H1 (cell line): ENCODE data around the gene ERC1. TPM values are rescaled to one million over a fixed set of nuclear protein-coding genes. Genes with fewer than 3 reads are reported as not detected.

Source experiments
- CTCF ChIA-PET: fragments of 300-600 bp; sonication (Branson Sonifier 250); formaldehyde crosslinking; loops from one replicate; lab custom pipeline; 2021; ENCODE audit not compliant: partially characterized antibody; lab: Charles Lee
- POLR2A ChIA-PET: fragments of 300-600 bp; sonication (Branson Sonifier 250); formaldehyde crosslinking; loops from one replicate; lab custom pipeline; 2021; ENCODE audit warnings: inconsistent platforms; ENCODE audit not compliant: partially characterized antibody; lab: Charles Lee
- DNase-seq, 2 experiments: peaks; one replicate each; pipeline versions ENCODE4 v3.0.0 to v3.0.0-alpha.2; 2010 to 2022; ENCODE audit warnings: low spot score in 2 of 2, low read depth in 1 of 2, mixed read lengths in 1 of 2
- FAIRE-seq: peaks from 2 replicates; lab custom pipeline; 2011; peaks lifted over from hg19 to GRCh38; lab: Jason Lieb, UNC
- H2AFZ ChIP-seq: 2 replicates; pipeline ENCODE4 v1.8.1; 2012; ENCODE audit warnings: low read length, inconsistent platforms
- H2AK5ac ChIP-seq: 2 replicates; pipeline ENCODE4 v1.6.1; 2013; ENCODE audit warnings: low read depth, low read length
- H2BK120ac ChIP-seq: replicated peaks from 2 replicates; pipeline ENCODE3; 2013; ENCODE audit warnings: low read depth, low read length, inconsistent platforms
- H2BK12ac ChIP-seq: 2 replicates; pipeline ENCODE4 v1.6.1; 2013; ENCODE audit warnings: low read depth, low read length
- H2BK15ac ChIP-seq: 2 replicates; pipeline ENCODE4 v1.6.1; 2013; ENCODE audit warnings: low read length
- H2BK20ac ChIP-seq: 2 replicates; pipeline ENCODE4 v1.6.1; 2013; ENCODE audit warnings: low read length
- H2BK5ac ChIP-seq: 2 replicates; pipeline ENCODE4 v1.6.1; 2013; ENCODE audit warnings: low read depth, low read length
- H3K14ac ChIP-seq: 2 replicates; pipeline ENCODE4 v1.6.1; 2013; ENCODE audit warnings: inconsistent platforms; ENCODE audit not compliant: insufficient read length
- H3K18ac ChIP-seq: 2 replicates; pipeline ENCODE4 v1.6.1; 2013; ENCODE audit warnings: low read length; ENCODE audit errors: extremely low read depth
- H3K23ac ChIP-seq: 2 replicates; pipeline ENCODE4 v1.6.1; 2013; ENCODE audit warnings: inconsistent platforms; ENCODE audit not compliant: insufficient read length
- H3K23me2 ChIP-seq: 2 replicates; pipeline ENCODE4 v1.6.1; 2013; ENCODE audit warnings: low read depth, low read length
- H3K27ac ChIP-seq: 2 replicates; pipeline ENCODE4 v1.6.1; 2011; ENCODE audit warnings: low read depth, low read length, inconsistent platforms
- H3K27me3 ChIP-seq, 4 experiments: replicated peaks in 1 of 4; 1 replicate in 1 of 4; 2 replicates in 3 of 4; pipeline versions ENCODE4 v1.6.1 to v1.8.1; 2011 to 2013; ENCODE audit warnings: low read length in 3 of 4, mild to moderate bottlenecking in 3 of 4, inconsistent platforms in 2 of 4, mixed read lengths in 2 of 4, moderate library complexity in 1 of 4; ENCODE audit not compliant: control insufficient read depth in 3 of 4, insufficient read depth in 3 of 4; ENCODE audit errors: extremely low read depth in 1 of 4
- H3K36me3 ChIP-seq, 4 experiments: 2 replicates each; pipeline versions ENCODE4 v1.6.1 to v1.8.1; 2011 to 2013; ENCODE audit warnings: mild to moderate bottlenecking in 4 of 4, low read length in 3 of 4, moderate library complexity in 2 of 4, control low read depth in 1 of 4, inconsistent platforms in 1 of 4; ENCODE audit not compliant: insufficient read depth in 4 of 4, control insufficient read depth in 2 of 4
- H3K4ac ChIP-seq: replicated peaks from 2 replicates; pipeline ENCODE3; 2013; ENCODE audit warnings: low read length, low read depth, mixed read lengths, inconsistent platforms; ENCODE audit not compliant: insufficient read length
- H3K4me1 ChIP-seq, 4 experiments: replicated peaks in 1 of 4; 1 replicate in 1 of 4; 2 replicates in 3 of 4; pipeline versions ENCODE4 v1.6.1 to v1.8.1; 2011 to 2013; ENCODE audit warnings: low read length in 3 of 4, inconsistent platforms in 2 of 4, mixed read lengths in 1 of 4; ENCODE audit not compliant: insufficient read depth in 4 of 4, control insufficient read depth in 3 of 4
- H3K4me2 ChIP-seq, 2 experiments: 2 replicates each; pipeline versions ENCODE4 v1.6.1 to v1.8.1; 2011 to 2013; ENCODE audit warnings: low read depth in 2 of 2, low read length in 2 of 2, control low read depth in 1 of 2, inconsistent platforms in 1 of 2, mild to moderate bottlenecking in 1 of 2; ENCODE audit not compliant: insufficient read depth in 1 of 2
- H3K4me3 ChIP-seq, 4 experiments: fragments of 200-600, 300-600 bp in 1 of 4; sonication (generic), shearing (Covaris generic), sonication (Bioruptor Twin) in 1 of 4; 2 replicates each; pipeline versions ENCODE4 v1.5.1 to v1.8.1; 2011 to 2016; ENCODE audit warnings: low read length in 4 of 4, low read depth in 3 of 4, control low read depth in 2 of 4, inconsistent platforms in 2 of 4, mild to moderate bottlenecking in 2 of 4, mixed read lengths in 1 of 4, moderate library complexity in 1 of 4; ENCODE audit not compliant: insufficient read depth in 2 of 4; ENCODE audit errors: extremely low read depth in 1 of 4
- H3K56ac ChIP-seq: replicated peaks from 2 replicates; pipeline ENCODE3; 2013; ENCODE audit warnings: low read depth, mild to moderate bottlenecking, mixed read lengths, low read length, inconsistent platforms; ENCODE audit not compliant: insufficient read length
- H3K79me1 ChIP-seq: 2 replicates; pipeline ENCODE4 v1.6.1; 2013; ENCODE audit warnings: low read depth, low read length, control low read depth
- H3K79me2 ChIP-seq, 2 experiments: 2 replicates each; pipeline versions ENCODE4 v1.6.1 to v1.8.1; 2012 to 2013; ENCODE audit warnings: low read length in 2 of 2, mild to moderate bottlenecking in 2 of 2, inconsistent platforms in 1 of 2; ENCODE audit not compliant: insufficient read depth in 2 of 2, control insufficient read depth in 1 of 2
- H3K9ac ChIP-seq, 4 experiments: replicated peaks in 1 of 4; 1 replicate in 1 of 4; 2 replicates in 3 of 4; pipeline versions ENCODE4 v1.6.1 to v1.8.1; 2011 to 2013; ENCODE audit warnings: low read depth in 3 of 4, low read length in 3 of 4, control low read depth in 2 of 4, mild to moderate bottlenecking in 2 of 4, moderate library complexity in 2 of 4, inconsistent platforms in 1 of 4; ENCODE audit errors: extremely low read depth in 1 of 4
- H3K9me3 ChIP-seq, 2 experiments: 2 replicates each; pipeline versions ENCODE4 v1.6.1 to v1.8.1; 2012 to 2013; ENCODE audit warnings: mild to moderate bottlenecking in 2 of 2, moderate library complexity in 2 of 2, control low read depth in 1 of 2, inconsistent platforms in 1 of 2, low read depth in 1 of 2, low read length in 1 of 2, mixed read lengths in 1 of 2; ENCODE audit not compliant: insufficient read depth in 2 of 2
- H4K20me1 ChIP-seq, 2 experiments: replicated peaks in 1 of 2; 2 replicates each; pipeline versions ENCODE3 to v1.8.1; 2011 to 2013; ENCODE audit warnings: inconsistent platforms in 2 of 2, low read length in 2 of 2, mild to moderate bottlenecking in 1 of 2; ENCODE audit not compliant: insufficient read depth in 2 of 2, control insufficient read depth in 1 of 2
- H4K5ac ChIP-seq: 2 replicates; pipeline ENCODE4 v1.6.1; 2013; ENCODE audit warnings: low read length, low read depth, mixed read lengths, inconsistent platforms; ENCODE audit not compliant: insufficient read length
- H4K8ac ChIP-seq: 2 replicates; pipeline ENCODE4 v1.8.0; 2013; ENCODE audit warnings: mild to moderate bottlenecking, moderate library complexity, low read length, inconsistent platforms; ENCODE audit not compliant: insufficient read depth; ENCODE audit errors: extremely low read depth
- H4K91ac ChIP-seq: replicated peaks from 2 replicates; pipeline ENCODE3; 2013; ENCODE audit warnings: low read length, mixed read lengths, inconsistent platforms; ENCODE audit not compliant: insufficient read length
- CHD1 ChIP-seq: IDR thresholded peaks from 2 replicates; pipeline ENCODE4 v1.6.1; 2012; ENCODE audit warnings: low read depth, low read length, improper control_type of control experiment
- RXRA ChIP-seq: IDR thresholded peaks from 2 replicates; pipeline ENCODE4 v1.6.1; 2011; ENCODE audit warnings: low read depth, mild to moderate bottlenecking, low read length, moderate library complexity; ENCODE audit not compliant: insufficient read depth
- WGBS, 2 experiments: shearing (Covaris generic) in 1 of 2; methylation state at CpG; one replicate each; pipeline versions ENCODE4 v1.1.6 to v1.1.7; 2013 to 2015; ENCODE audit warnings: low lambda C conversion rate in 2 of 2, mixed read lengths in 2 of 2, inconsistent platforms in 1 of 2, low coverage in 1 of 2, missing lambda C conversion rate in 1 of 2; ENCODE audit not compliant: insufficient replicate concordance in 2 of 2, insufficient coverage in 1 of 2, insufficient read length in 1 of 2; ENCODE audit errors: extremely low coverage in 1 of 2, missing lambda C conversion rate in 1 of 2; 5-methylcytosine and 5-hydroxymethylcytosine counted together
- polyA plus RNA-seq, 7 experiments: library from polyadenylated mRNA; depleted of rRNA in 3 of 7; stranded (reverse) in 5 of 7; unstranded in 2 of 7; fragments of >200 nt in 5 of 7; fragments of 200-250 nt in 2 of 7; gene quantifications; 1 replicate in 5 of 7; 2 replicates in 1 of 7; 4 replicates in 1 of 7; pipeline versions ENCODE4 v1.2.1 to v1.2.3, GENCODE V29; 2011 to 2013; ENCODE audit warnings: missing spikeins in 2 of 7, mixed read lengths in 2 of 7
- total RNA-seq: library from RNA; stranded (reverse); fragmentation: NEBNext Ultra II Directional; extraction: Animal tissue kit (Norgen Biotek cat#: 25700); gene quantifications from 2 replicates; pipeline ENCODE4 v1.2.1, GENCODE V29; 2021

Gene ERC1
- total and polyA plus RNA-seq, 2 of the 8 experiments (the other 6 are each of a cell fraction or from before 2014, with no cell fraction given), result 7.8 to 45.7 TPM

DNA sequence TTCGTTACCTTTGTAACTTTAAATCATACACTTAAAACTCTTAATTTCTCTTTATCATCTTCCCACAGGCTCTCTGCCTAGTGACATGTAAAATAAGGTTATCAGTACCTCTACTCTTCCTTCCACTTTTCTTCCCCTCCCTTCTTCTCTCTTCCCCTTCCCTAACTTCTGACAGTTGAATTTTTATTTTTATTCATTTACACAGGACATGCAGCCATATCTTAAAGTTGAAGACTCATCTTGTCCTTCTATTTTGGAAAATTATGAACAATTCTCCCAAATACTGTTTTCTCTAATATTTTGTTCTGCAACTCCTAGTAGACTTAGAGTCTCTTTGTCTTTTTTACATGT, 339.4 kb downstream of the ERC1 start:
- H3K23ac ChIP-seq, result no peak overlapping the region
- no peak overlapping the region for H2BK20ac ChIP-seq
- no peak overlapping the region for H3K14ac ChIP-seq
- no peak overlapping the region for H3K4me2 ChIP-seq
- no peak overlapping the region for H4K8ac ChIP-seq
- TF ChIP-seq RXRA (no peak), CHD1 (no peak)
- H3K79me1 ChIP-seq, result no peaks in the 10 kb centered on the region
- no peaks in the 10 kb centered on the region for H3K9me3 ChIP-seq
- no peak overlapping the region for H3K56ac ChIP-seq
- no peak overlapping the region for H2AK5ac ChIP-seq
- H4K5ac ChIP-seq, result no peak overlapping the region
- H3K27ac ChIP-seq, result no peak overlapping the region
- H3K23me2 ChIP-seq, result no peaks in the 10 kb centered on the region
- no peak overlapping the region for H2BK5ac ChIP-seq
- ChIA-PET CTCF (interaction anchor here (1.0 to 1.2 kb wide), 2 partner anchors 20 to 213 kb away, joined by 4 read pairs; no protein-coding TSS in a partner anchor), POLR2A (no interaction called here)
- no peak overlapping the region for H2AFZ ChIP-seq
- H4K20me1 ChIP-seq, result no peaks in the 10 kb centered on the region
- H3K4me3 ChIP-seq, result no peak overlapping the region
- DNase-seq (no peak), FAIRE-seq (no peak)
- H3K27me3 ChIP-seq, result no peaks in the 10 kb centered on the region
- H3K18ac ChIP-seq, result no peak overlapping the region
- no peaks in the 10 kb centered on the region for H3K36me3 ChIP-seq
- H2BK15ac ChIP-seq, result no peak overlapping the region
- no peak overlapping the region for H2BK12ac ChIP-seq
- 100% methylated on average over 1 of the region's 1 CpG; no CpG with 5 or more reads in 1 of the 2 experiments for WGBS, 2 experiments
- H3K9ac ChIP-seq, result no peak overlapping the region
- H2BK120ac ChIP-seq, result no peak overlapping the region
- H3K79me2 ChIP-seq, result no peaks in the 10 kb centered on the region
- no peaks in the 10 kb centered on the region for H3K4me1 ChIP-seq
- no peak overlapping the region for H3K4ac ChIP-seq
- H4K91ac ChIP-seq, result no peak overlapping the region
